Endothelial cell of umbilical vein (primary cell): ENCODE data around the gene GLUL. TPM values are rescaled to one million over a fixed set of nuclear protein-coding genes. Genes with fewer than 3 reads are reported as not detected.

Source experiments
- BruUV-seq: library from RNA; stranded (reverse); fragments of 400-500 nt; replicated peaks from 2 replicates; lab custom pipeline; 2021; lab: Mats Ljungman, UMichigan
- CTCF ChIA-PET: fragments of 300-600, 350-600 bp; sonication (Branson Sonifier 250); formaldehyde crosslinking; loops from one replicate; lab custom pipeline; 2021; ENCODE audit warnings: antibody characterized with exemption, inconsistent platforms; lab: Charles Lee
- POLR2A ChIA-PET: fragments of 300-600, 350-600 bp; sonication (Branson Sonifier 250); formaldehyde crosslinking; loops from one replicate; lab custom pipeline; 2021; ENCODE audit warnings: antibody characterized with exemption, inconsistent platforms; lab: Charles Lee
- DNase-seq: peaks from one replicate; pipeline ENCODE4 v3.0.0-alpha.2; 2011; ENCODE audit warnings: low read depth, low spot score
- FAIRE-seq: peaks from 2 replicates; lab custom pipeline; 2011; peaks lifted over from hg19 to GRCh38; lab: Jason Lieb, UNC
- H2AFZ ChIP-seq: 2 replicates; pipeline ENCODE4 v1.6.0; 2012; ENCODE audit warnings: low read depth, low read length, control low read depth, inconsistent platforms
- H3K27ac ChIP-seq: 2 replicates; pipeline ENCODE4 v1.5.1; 2011; ENCODE audit warnings: low read depth, mild to moderate bottlenecking, control low read depth, low read length, moderate library complexity; ENCODE audit not compliant: insufficient read depth
- H3K27me3 ChIP-seq, 2 experiments: 2 replicates each; pipeline versions ENCODE4 v1.6.0 to v1.6.1; 2011; ENCODE audit warnings: low read length in 2 of 2, mixed read lengths in 1 of 2; ENCODE audit not compliant: control insufficient read depth in 2 of 2, insufficient read depth in 2 of 2
- H3K36me3 ChIP-seq, 2 experiments: 2 replicates in 1 of 2; 3 replicates in 1 of 2; pipeline ENCODE4 v1.5.1; 2011; ENCODE audit warnings: low read length in 2 of 2, mild to moderate bottlenecking in 1 of 2, moderate library complexity in 1 of 2; ENCODE audit not compliant: control insufficient read depth in 2 of 2, insufficient read depth in 2 of 2; ENCODE audit errors: extremely low read depth in 1 of 2
- H3K4me1 ChIP-seq: 3 replicates; pipeline ENCODE4 v1.5.1; 2011; ENCODE audit warnings: mild to moderate bottlenecking, low read length; ENCODE audit not compliant: control insufficient read depth, insufficient read depth; ENCODE audit errors: extremely low read depth
- H3K4me2 ChIP-seq: 2 replicates; pipeline ENCODE4 v1.6.1; 2011; ENCODE audit warnings: low read length, control low read depth, mixed read lengths; ENCODE audit not compliant: insufficient read depth
- H3K4me3 ChIP-seq, 3 experiments: fragments of 200-600 bp in 1 of 3; sonication (generic), shearing (Covaris generic) in 1 of 3; replicated peaks in 1 of 3; 2 replicates each; pipeline ENCODE4 v1.5.1; 2011 to 2016; ENCODE audit warnings: control low read depth in 3 of 3, low read length in 3 of 3, mild to moderate bottlenecking in 2 of 3, inconsistent platforms in 1 of 3, low read depth in 1 of 3, moderate library complexity in 1 of 3; ENCODE audit not compliant: insufficient read depth in 1 of 3
- H3K79me2 ChIP-seq: 2 replicates; pipeline ENCODE4 v1.6.0; 2012; ENCODE audit warnings: low read length, inconsistent platforms; ENCODE audit not compliant: control insufficient read depth, insufficient read depth
- H3K9ac ChIP-seq: replicated peaks from 2 replicates; pipeline ENCODE3; 2011; ENCODE audit warnings: low read length, control low read depth; ENCODE audit not compliant: insufficient read depth; ENCODE audit errors: extremely low read depth
- H3K9me1 ChIP-seq: replicated peaks from 3 replicates; pipeline ENCODE4 v1.6.0; 2011; ENCODE audit warnings: mild to moderate bottlenecking, low read length; ENCODE audit not compliant: control insufficient read depth, insufficient read depth; ENCODE audit errors: extremely low read depth
- H3K9me3 ChIP-seq: replicated peaks from 2 replicates; pipeline ENCODE4 v1.5.1; 2012; ENCODE audit warnings: low read length, inconsistent platforms; ENCODE audit not compliant: control insufficient read depth, insufficient read depth
- H4K20me1 ChIP-seq: replicated peaks from 2 replicates; pipeline ENCODE3; 2011; ENCODE audit warnings: mild to moderate bottlenecking, low read length; ENCODE audit not compliant: control insufficient read depth, insufficient read depth; ENCODE audit errors: extremely low read depth
- EZH2 ChIP-seq: IDR thresholded peaks from 2 replicates; pipeline ENCODE4 v1.6.1; 2012; ENCODE audit warnings: borderline replicate concordance, low read depth, mild to moderate bottlenecking, moderate library complexity, low read length, inconsistent platforms; ENCODE audit not compliant: severe bottlenecking
- FOS ChIP-seq: IDR thresholded peaks from 2 replicates; pipeline ENCODE4 v1.6.1; 2011; ENCODE audit warnings: mild to moderate bottlenecking, low read length, moderate library complexity, borderline replicate concordance; ENCODE audit not compliant: insufficient read depth
- JUN ChIP-seq: IDR thresholded peaks from 2 replicates; pipeline ENCODE4 v1.6.1; 2011; ENCODE audit warnings: borderline replicate concordance, low read depth; ENCODE audit not compliant: insufficient read length, insufficient read depth
- MAX ChIP-seq: IDR thresholded peaks from 2 replicates; pipeline ENCODE4 v1.6.1; 2011; ENCODE audit not compliant: insufficient read depth, insufficient read length
- POLR2A ChIP-seq: IDR thresholded peaks from 2 replicates; pipeline ENCODE4 v1.6.1; 2012; ENCODE audit warnings: low read depth, mild to moderate bottlenecking, control low read depth, low read length
- POLR2AphosphoS5 ChIP-seq: IDR thresholded peaks from 2 replicates; pipeline ENCODE4 v1.6.1; 2012; ENCODE audit warnings: low read depth, mild to moderate bottlenecking, control low read depth, low read length, moderate library complexity; ENCODE audit not compliant: insufficient read depth
- dilution Hi-C: fragments of 300-500 bp; cut with MboI; formaldehyde crosslinking; loops from one replicate; pipeline ENCODE4 v1.15.0; 2019; ENCODE audit warnings: low sequenced_read_pairs; ENCODE audit not compliant: extremely low pct_ligation_motif_present
- intact Hi-C: fragments of 100-400 bp; cut with micrococcal nuclease; formaldehyde crosslinking; loops from one replicate; pipeline ENCODE4 v1.10.0; 2022
- polyA plus RNA-seq, 4 experiments: library from polyadenylated mRNA; depleted of rRNA in 3 of 4; stranded (reverse) in 3 of 4; unstranded in 1 of 4; fragments of >200 nt; gene quantifications; 2 replicates each; pipeline versions ENCODE4 v1.2.1 to v1.2.3, GENCODE V29; 2011 to 2012; ENCODE audit warnings: missing spikeins in 1 of 4
- total RNA-seq: library from RNA; stranded (reverse); gene quantifications from 2 replicates; pipeline ENCODE4 v1.2.3, GENCODE V29; 2021
- TF ChIP-seq, protein P1 (sequence below), 2 donors: IDR thresholded peaks; 1 replicate in 1 of 2; 2 replicates in 1 of 2; pipeline ENCODE4 v1.5.1; 2011; ENCODE audit warnings: low read length in 2 of 2, mild to moderate bottlenecking in 2 of 2, moderate library complexity in 2 of 2, control low read depth in 1 of 2, inconsistent platforms in 1 of 2, low read depth in 1 of 2; ENCODE audit not compliant: insufficient read depth in 1 of 2; ENCODE audit errors: extremely low read depth in 1 of 2

GLUL gene
- total and polyA plus RNA-seq, 2 donors (not counting 3 experiments of a cell fraction or from before 2014, with no cell fraction given), result 172 to 187 TPM

DNA sequence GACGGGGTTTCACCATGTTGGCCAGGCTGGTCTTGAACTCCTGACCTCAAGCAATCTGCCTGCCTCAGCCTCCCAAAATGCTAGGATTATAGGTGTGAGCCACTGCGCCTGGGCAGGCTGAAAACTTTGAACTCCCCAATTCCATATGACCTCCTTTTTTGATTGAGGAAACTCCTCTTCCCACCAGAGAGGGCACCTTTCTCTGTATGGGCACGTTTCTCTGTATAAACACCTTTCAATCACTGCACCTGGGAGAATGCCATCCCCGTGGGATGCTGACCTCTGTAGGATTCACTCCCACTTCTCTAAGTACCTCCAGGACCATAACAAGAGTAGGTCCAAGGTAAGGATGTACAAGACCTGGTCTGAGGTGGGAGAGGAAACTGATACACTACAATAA, 18.5 kb upstream of the GLUL start:
- no peak overlapping the region for H3K4me2 ChIP-seq
- dilution Hi-C loops (no loop called here), intact Hi-C loops (no loop called here)
- CTCF ChIA-PET, result interaction anchor here (0.8 kb wide), 1 partner anchor 11 kb away, joined by 3 read pairs; no protein-coding TSS in a partner anchor
- H3K9me3 ChIP-seq, result no peaks in the 10 kb centered on the region
- H3K9ac ChIP-seq, result no peak overlapping the region
- no peak overlapping the region for H3K27ac ChIP-seq
- no peaks in the 10 kb centered on the region for H4K20me1 ChIP-seq
- peaks cover 0 to 3% of the 10 kb centered on the region in 2 experiments for H3K27me3 ChIP-seq
- FAIRE-seq (no peak), DNase-seq (no peak)
- H2AFZ ChIP-seq, result no peak overlapping the region
- no peaks in the 10 kb centered on the region for H3K4me1 ChIP-seq
- no peaks in the 10 kb centered on the region for H3K79me2 ChIP-seq
- BruUV-seq, result no TSS peak
- no peak overlapping the region for H3K4me3 ChIP-seq
- POLR2A ChIA-PET, result interaction anchor here (1.4 kb wide), 1 partner anchor 18 kb away, joined by 3 read pairs; the partner anchor contains the start of gene GLUL
- no peaks in the 10 kb centered on the region for H3K9me1 ChIP-seq
- TF ChIP-seq POLR2AphosphoS5, result no peak
- no peak for TF ChIP-seq POLR2A
- TF ChIP-seq, protein P1, sequence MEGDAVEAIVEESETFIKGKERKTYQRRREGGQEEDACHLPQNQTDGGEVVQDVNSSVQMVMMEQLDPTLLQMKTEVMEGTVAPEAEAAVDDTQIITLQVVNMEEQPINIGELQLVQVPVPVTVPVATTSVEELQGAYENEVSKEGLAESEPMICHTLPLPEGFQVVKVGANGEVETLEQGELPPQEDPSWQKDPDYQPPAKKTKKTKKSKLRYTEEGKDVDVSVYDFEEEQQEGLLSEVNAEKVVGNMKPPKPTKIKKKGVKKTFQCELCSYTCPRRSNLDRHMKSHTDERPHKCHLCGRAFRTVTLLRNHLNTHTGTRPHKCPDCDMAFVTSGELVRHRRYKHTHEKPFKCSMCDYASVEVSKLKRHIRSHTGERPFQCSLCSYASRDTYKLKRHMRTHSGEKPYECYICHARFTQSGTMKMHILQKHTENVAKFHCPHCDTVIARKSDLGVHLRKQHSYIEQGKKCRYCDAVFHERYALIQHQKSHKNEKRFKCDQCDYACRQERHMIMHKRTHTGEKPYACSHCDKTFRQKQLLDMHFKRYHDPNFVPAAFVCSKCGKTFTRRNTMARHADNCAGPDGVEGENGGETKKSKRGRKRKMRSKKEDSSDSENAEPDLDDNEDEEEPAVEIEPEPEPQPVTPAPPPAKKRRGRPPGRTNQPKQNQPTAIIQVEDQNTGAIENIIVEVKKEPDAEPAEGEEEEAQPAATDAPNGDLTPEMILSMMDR (IDR thresholded peaks at IDR 0.05; ENCODE audit: extremely low read depth in 1 of 2, insufficient read depth in 1 of 2, low read depth in 1 of 2, low read length in 2 of 2), result no peak
- no peak for TF ChIP-seq JUN
- TF ChIP-seq MAX, result no peak
- no peak for TF ChIP-seq EZH2
- TF ChIP-seq FOS, result no peak
- no peaks in the 10 kb centered on the region for H3K36me3 ChIP-seq
